Osteoblast (primary cell): ENCODE results near the gene TRHDE. TPM values are rescaled to one million over a fixed set of nuclear protein-coding genes. Genes with fewer than 3 reads are reported as not detected.

Experiments
- DNase-seq: peaks from one replicate; pipeline ENCODE4 v3.0.0; 2011; ENCODE audit warnings: low spot score, mixed read lengths; ENCODE audit not compliant: insufficient read length; ENCODE audit errors: missing footprints
- H2AFZ ChIP-seq: 2 replicates; pipeline ENCODE4 v1.6.0; 2011; ENCODE audit warnings: mild to moderate bottlenecking, low read length
- H3K27ac ChIP-seq: 2 replicates; pipeline ENCODE4 v1.5.1; 2011; ENCODE audit warnings: mild to moderate bottlenecking, low read depth, low read length, moderate library complexity
- H3K27me3 ChIP-seq: 2 replicates; pipeline ENCODE4 v1.6.0; 2012; ENCODE audit warnings: mild to moderate bottlenecking, control low read depth, inconsistent platforms, low read length, moderate library complexity; ENCODE audit not compliant: insufficient read depth
- H3K36me3 ChIP-seq: 2 replicates; pipeline ENCODE4 v1.5.1; 2011; ENCODE audit warnings: mild to moderate bottlenecking, low read length, control low read depth, moderate library complexity; ENCODE audit not compliant: insufficient read depth
- H3K4me1 ChIP-seq: 2 replicates; pipeline ENCODE4 v1.5.1; 2011; ENCODE audit warnings: mild to moderate bottlenecking, low read length, control low read depth, moderate library complexity; ENCODE audit not compliant: insufficient read depth
- H3K4me2 ChIP-seq: 2 replicates; pipeline ENCODE4 v1.6.0; 2011; ENCODE audit warnings: mild to moderate bottlenecking, low read length; ENCODE audit not compliant: insufficient read depth
- H3K4me3 ChIP-seq: fragments of 200-600 bp; sonication (generic); 3 replicates; pipeline ENCODE4 v1.5.1; 2012; ENCODE audit warnings: mild to moderate bottlenecking, low read length, inconsistent platforms; ENCODE audit not compliant: insufficient read depth
- H3K79me2 ChIP-seq: 2 replicates; pipeline ENCODE4 v1.6.0; 2012; ENCODE audit warnings: mild to moderate bottlenecking, low read length, control low read depth, inconsistent platforms; ENCODE audit not compliant: insufficient read depth
- H3K9me3 ChIP-seq: 2 replicates; pipeline ENCODE4 v1.5.1; 2011; ENCODE audit warnings: low read depth, low read length, control low read depth
- H4K20me1 ChIP-seq: 2 replicates; pipeline ENCODE4 v1.6.0; 2012; ENCODE audit warnings: mild to moderate bottlenecking, low read length, control low read depth; ENCODE audit not compliant: insufficient read depth
- total RNA-seq: library from RNA; depleted of rRNA; stranded (reverse); fragments of >200 nt; gene quantifications from 2 replicates; pipeline ENCODE4 v1.2.3, GENCODE V29; 2012
- TF ChIP-seq, protein P1 (sequence below): IDR thresholded peaks from 2 replicates; pipeline ENCODE4 v1.5.1; 2011; ENCODE audit warnings: mild to moderate bottlenecking, low read depth, low read length, moderate library complexity; ENCODE audit errors: extremely low read depth

Gene TRHDE
- total RNA-seq, 1 donor, result under 0.01 TPM

DNA sequence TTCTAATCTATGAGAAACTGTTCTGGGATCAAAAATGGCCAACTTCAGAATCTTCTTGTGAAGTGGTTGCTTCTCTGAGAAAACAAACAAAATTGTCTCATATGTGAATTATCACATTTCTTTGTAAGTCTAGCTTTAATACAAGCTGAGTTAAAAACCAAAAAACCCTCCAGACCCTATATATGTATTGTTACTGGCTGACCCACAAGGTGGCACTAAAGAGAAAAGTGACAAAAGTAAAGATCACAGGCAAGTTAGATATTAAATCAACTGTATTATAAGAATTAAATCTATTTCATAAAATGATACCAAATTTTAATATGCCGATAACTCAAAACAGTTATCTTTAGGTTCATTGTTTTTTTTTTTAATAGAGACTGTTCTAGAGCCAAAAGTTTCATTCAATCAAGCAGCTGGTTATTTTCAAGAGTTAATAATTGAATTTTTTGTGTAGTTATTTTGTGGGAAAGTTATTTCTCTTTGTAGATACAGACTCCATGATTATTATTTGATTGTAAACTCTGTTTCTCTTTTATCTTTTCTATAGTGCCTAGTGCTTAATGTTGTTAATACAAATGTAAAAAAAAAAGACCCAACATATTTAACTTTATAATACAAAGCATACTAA is 7.5 kb upstream of the TRHDE start:
- H3K4me3 ChIP-seq, result no peak overlapping the region
- H3K9me3 ChIP-seq, result no peaks in the 10 kb centered on the region
- H3K27ac ChIP-seq, result no peak overlapping the region
- no peaks in the 10 kb centered on the region for H3K36me3 ChIP-seq
- DNase-seq, result no peak
- H2AFZ ChIP-seq, result no peak overlapping the region
- TF ChIP-seq, protein P1, sequence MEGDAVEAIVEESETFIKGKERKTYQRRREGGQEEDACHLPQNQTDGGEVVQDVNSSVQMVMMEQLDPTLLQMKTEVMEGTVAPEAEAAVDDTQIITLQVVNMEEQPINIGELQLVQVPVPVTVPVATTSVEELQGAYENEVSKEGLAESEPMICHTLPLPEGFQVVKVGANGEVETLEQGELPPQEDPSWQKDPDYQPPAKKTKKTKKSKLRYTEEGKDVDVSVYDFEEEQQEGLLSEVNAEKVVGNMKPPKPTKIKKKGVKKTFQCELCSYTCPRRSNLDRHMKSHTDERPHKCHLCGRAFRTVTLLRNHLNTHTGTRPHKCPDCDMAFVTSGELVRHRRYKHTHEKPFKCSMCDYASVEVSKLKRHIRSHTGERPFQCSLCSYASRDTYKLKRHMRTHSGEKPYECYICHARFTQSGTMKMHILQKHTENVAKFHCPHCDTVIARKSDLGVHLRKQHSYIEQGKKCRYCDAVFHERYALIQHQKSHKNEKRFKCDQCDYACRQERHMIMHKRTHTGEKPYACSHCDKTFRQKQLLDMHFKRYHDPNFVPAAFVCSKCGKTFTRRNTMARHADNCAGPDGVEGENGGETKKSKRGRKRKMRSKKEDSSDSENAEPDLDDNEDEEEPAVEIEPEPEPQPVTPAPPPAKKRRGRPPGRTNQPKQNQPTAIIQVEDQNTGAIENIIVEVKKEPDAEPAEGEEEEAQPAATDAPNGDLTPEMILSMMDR, result peak; percentile 48
- no peaks in the 10 kb centered on the region for H3K4me1 ChIP-seq
- no peak overlapping the region for H3K4me2 ChIP-seq
- no peaks in the 10 kb centered on the region for H3K27me3 ChIP-seq
- no peaks in the 10 kb centered on the region for H4K20me1 ChIP-seq
- no peaks in the 10 kb centered on the region for H3K79me2 ChIP-seq

- Histone ChIP-seq H4K20me1 (no peaks in the 10 kb centered on the region), H3K27me3 (peaks cover 8% of the 10 kb centered on the region), H3K4me2 (no peak overlapping the region), H3K79me2 (peaks cover 3% of the 10 kb centered on the region), H3K36me3 (no peaks in the 10 kb centered on the region), H3K4me3 (no peak overlapping the region), H3K9me3 (no peaks in the 10 kb centered on the region), H3K4me1 (no peaks in the 10 kb centered on the region), H2AFZ (no peak overlapping the region), H3K27ac (no peak overlapping the region)
- TF ChIP-seq, protein P1, result peak; percentile 27
- no peak for DNase-seq
These were observed 4.2 kb upstream of the TRHDE start for GRCh38 chr12:72267974-72268373.

- Histone ChIP-seq H3K27ac (no peak overlapping the region), H3K4me3 (no peak overlapping the region)
These were observed 3.8 kb upstream of the TRHDE start for GRCh38 chr12:72268386-72268785.

DNA sequence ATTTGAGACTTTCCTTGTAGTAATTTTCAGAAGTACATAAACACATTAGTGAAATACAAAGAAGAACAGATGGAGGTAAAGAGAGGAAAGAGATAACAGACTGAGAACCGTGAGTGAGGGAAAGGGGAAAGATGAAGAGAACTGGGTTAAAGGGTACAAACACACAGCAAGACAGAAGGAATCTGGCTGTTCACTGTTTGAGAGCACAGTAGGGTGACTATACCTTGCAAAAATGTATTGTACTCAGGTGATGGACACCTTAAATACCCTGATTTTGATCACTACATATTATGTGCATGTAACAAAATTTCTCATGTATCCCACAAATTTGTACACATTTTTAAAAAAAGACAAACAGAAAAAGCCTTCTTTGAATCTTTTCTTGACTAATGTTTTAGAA is 2.7 kb upstream of the TRHDE start:
- H3K4me2 ChIP-seq, result peak overlapping the region; percentile 60

More at GRCh38 chr12:72268386-72268785, 3.8 kb upstream of the TRHDE start:
- H3K36me3 ChIP-seq, result no peaks in the 10 kb centered on the region
- TF ChIP-seq, protein P1, result no peak
- no peak overlapping the region for H3K4me2 ChIP-seq
- peaks cover 12% of the 10 kb centered on the region for H3K27me3 ChIP-seq
- no peak overlapping the region for H2AFZ ChIP-seq
- no peaks in the 10 kb centered on the region for H3K4me1 ChIP-seq
- no peaks in the 10 kb centered on the region for H4K20me1 ChIP-seq
- H3K79me2 ChIP-seq, result peaks cover 3% of the 10 kb centered on the region
- no peak for DNase-seq
- H3K9me3 ChIP-seq, result no peaks in the 10 kb centered on the region

More for the DNA sequence above, 2.7 kb upstream of the TRHDE start:
- Histone ChIP-seq H3K4me3 (no peak overlapping the region), H4K20me1 (no peaks in the 10 kb centered on the region), H2AFZ (peak overlapping the region; percentile 26), H3K27me3 (peaks cover 23% of the 10 kb centered on the region), H3K79me2 (peaks cover 3% of the 10 kb centered on the region), H3K4me1 (no peaks in the 10 kb centered on the region), H3K36me3 (no peaks in the 10 kb centered on the region), H3K9me3 (no peaks in the 10 kb centered on the region), H3K27ac (no peak overlapping the region)
- no peak for DNase-seq
- TF ChIP-seq, protein P1, result no peak
